SK-N-SH (cell line): ENCODE data around the gene CRIM1. TPM values are rescaled to one million over a fixed set of nuclear protein-coding genes. Genes with fewer than 3 reads are reported as not detected.

Experiments
- CTCF ChIA-PET: fragments of 300-600, 350-600 bp; formaldehyde crosslinking; extraction: SDS; loops from one replicate; lab custom pipeline; 2021; lab: Yijun Ruan, JAX
- POLR2A ChIA-PET: fragments of 350-600 bp; sonication (Branson Sonifier 250); formaldehyde crosslinking; extraction: SDS; loops from one replicate; lab custom pipeline; 2020; ENCODE audit warnings: antibody characterized with exemption, inconsistent platforms; lab: Yijun Ruan, JAX
- DNase-seq: peaks from one replicate; pipeline ENCODE4 v3.0.0; 2012
- H2AFZ ChIP-seq: fragments of 200-600 bp; sonication (generic); 2 replicates; pipeline ENCODE4 v1.8.1; 2016; ENCODE audit warnings: antibody characterized with exemption, mild to moderate bottlenecking, low read depth
- H3F3A ChIP-seq: fragments of 200-600 bp; sonication (generic); replicated peaks from 2 replicates; pipeline ENCODE3; 2016; ENCODE audit warnings: antibody characterized with exemption, mild to moderate bottlenecking; ENCODE audit not compliant: insufficient read depth
- H3K27ac ChIP-seq, 2 experiments: fragments of 200-500 bp in 1 of 2; fragments of 200-600 bp in 1 of 2; sonication (Bioruptor generic) in 1 of 2; sonication (generic), shearing (Covaris generic) in 1 of 2; 2 replicates each; pipeline versions ENCODE4 v1.5.1 to v1.6.1; 2014 to 2016; ENCODE audit warnings: low read depth in 2 of 2, inconsistent platforms in 1 of 2, low read length in 1 of 2, mild to moderate bottlenecking in 1 of 2, mixed read lengths in 1 of 2
- H3K27me3 ChIP-seq: fragments of 200-600 bp; sonication (generic), shearing (Covaris generic); 2 replicates; pipeline ENCODE4 v1.6.1; 2016; ENCODE audit warnings: mixed run types; ENCODE audit not compliant: insufficient read depth
- H3K36me3 ChIP-seq, 2 experiments: fragments of 200-500 bp in 1 of 2; fragments of 200-600 bp in 1 of 2; sonication (Bioruptor generic) in 1 of 2; sonication (generic) in 1 of 2; replicated peaks in 1 of 2; 2 replicates each; pipeline versions ENCODE3 to v1.5.1; 2014 to 2016; ENCODE audit warnings: low read length in 1 of 2, mild to moderate bottlenecking in 1 of 2; ENCODE audit not compliant: insufficient read depth in 2 of 2, control insufficient read depth in 1 of 2
- H3K4me1 ChIP-seq, 2 experiments: fragments of 200-500 bp in 1 of 2; fragments of 200-600 bp in 1 of 2; sonication (Bioruptor generic) in 1 of 2; sonication (generic), shearing (Covaris generic) in 1 of 2; 2 replicates each; pipeline versions ENCODE4 v1.5.1 to v1.6.1; 2014 to 2016; ENCODE audit warnings: low read depth in 1 of 2, low read length in 1 of 2, mixed run types in 1 of 2; ENCODE audit not compliant: insufficient read depth in 2 of 2, control insufficient read depth in 1 of 2
- H3K4me2 ChIP-seq: fragments of 200-600 bp; sonication (generic), shearing (Covaris generic); 2 replicates; pipeline ENCODE4 v1.6.1; 2017; ENCODE audit warnings: mixed run types
- H3K4me3 ChIP-seq, 2 experiments: fragments of 200-500 bp in 1 of 2; fragments of 200-600 bp in 1 of 2; sonication (Bioruptor generic) in 1 of 2; sonication (generic), shearing (Covaris generic) in 1 of 2; 2 replicates each; pipeline versions ENCODE4 v1.5.1 to v1.8.1; 2014 to 2016; ENCODE audit warnings: low read depth in 2 of 2, inconsistent platforms in 1 of 2, low read length in 1 of 2, mild to moderate bottlenecking in 1 of 2, mixed read lengths in 1 of 2, moderate library complexity in 1 of 2
- H3K79me2 ChIP-seq: fragments of 200-600 bp; sonication (generic); 2 replicates; pipeline ENCODE4 v1.8.1; 2017; ENCODE audit warnings: mild to moderate bottlenecking; ENCODE audit not compliant: insufficient read depth
- H3K9ac ChIP-seq: fragments of 200-600 bp; sonication (generic); 2 replicates; pipeline ENCODE4 v1.6.1; 2017; ENCODE audit warnings: mixed run types
- H3K9me2 ChIP-seq: fragments of 200-600 bp; sonication (generic); 2 replicates; pipeline ENCODE4 v1.6.1; 2017; ENCODE audit warnings: mixed run types
- H3K9me3 ChIP-seq: fragments of 200-600 bp; sonication (generic); 2 replicates; pipeline ENCODE4 v1.6.1; 2017; ENCODE audit warnings: mixed run types, mild to moderate bottlenecking, moderate library complexity
- H4K20me1 ChIP-seq: fragments of 200-600 bp; sonication (generic); 2 replicates; pipeline ENCODE4 v1.6.1; 2017; ENCODE audit warnings: mild to moderate bottlenecking, mixed run types; ENCODE audit not compliant: insufficient read depth
- CHD2 ChIP-seq: fragments of 150-350 bp; IDR thresholded peaks from 2 replicates; pipeline ENCODE4 v1.6.1; 2018; ENCODE audit warnings: low read length; ENCODE audit not compliant: partially characterized antibody
- ELF1 ChIP-seq: IDR thresholded peaks from 2 replicates; pipeline ENCODE4 v1.4.0; 2012
- EZH2phosphoT487 ChIP-seq: fragments of 200-600 bp; sonication (generic); IDR thresholded peaks from 2 replicates; pipeline ENCODE4 v1.6.1; 2017; ENCODE audit warnings: low read depth, mixed run types, mild to moderate bottlenecking, antibody characterized with exemption, moderate library complexity, borderline replicate concordance
- FOSL2 ChIP-seq: IDR thresholded peaks from 2 replicates; pipeline ENCODE4 v1.4.0; 2012; ENCODE audit warnings: low read depth, mild to moderate bottlenecking, moderate library complexity, borderline replicate concordance
- GABPA ChIP-seq: IDR thresholded peaks from 2 replicates; pipeline ENCODE4 v1.4.0; 2012; ENCODE audit warnings: low read depth, mild to moderate bottlenecking
- IRF3 ChIP-seq: fragments of 150-350 bp; IDR thresholded peaks from 2 replicates; pipeline ENCODE4 v1.6.1; 2016; ENCODE audit warnings: mild to moderate bottlenecking, low read depth, low read length
- JUND ChIP-seq: IDR thresholded peaks from 2 replicates; pipeline ENCODE4 v1.4.0; 2012
- MAX ChIP-seq: IDR thresholded peaks from 2 replicates; pipeline ENCODE4 v1.4.0; 2012; ENCODE audit warnings: low read depth
- NFIC ChIP-seq: IDR thresholded peaks from 2 replicates; pipeline ENCODE4 v1.4.0; 2012; ENCODE audit warnings: borderline replicate concordance
- RAD21 ChIP-seq: IDR thresholded peaks from 2 replicates; pipeline ENCODE4 v1.6.1; 2012; ENCODE audit warnings: mild to moderate bottlenecking, low read length
- RCOR1 ChIP-seq: fragments of 150-350 bp; IDR thresholded peaks from 2 replicates; pipeline ENCODE4 v1.6.1; 2017; ENCODE audit warnings: antibody characterized with exemption, low read length
- RFX5 ChIP-seq: IDR thresholded peaks from 2 replicates; pipeline ENCODE4 v1.6.1; 2012; ENCODE audit warnings: mild to moderate bottlenecking, improper control_type of control experiment, low read length
- SMC3 ChIP-seq: IDR thresholded peaks from 2 replicates; pipeline ENCODE4 v1.6.1; 2012; ENCODE audit warnings: low read depth, low read length, improper control_type of control experiment
- YY1 ChIP-seq: IDR thresholded peaks from 2 replicates; pipeline ENCODE4 v1.4.0; 2012; ENCODE audit warnings: low read depth, mild to moderate bottlenecking
- WGBS: methylation state at CpG from one replicate; pipeline ENCODE4 v1.1.6; 2017; ENCODE audit warnings: low lambda C conversion rate; 5-methylcytosine and 5-hydroxymethylcytosine counted together
- polyA plus RNA-seq, 3 experiments: library from polyadenylated mRNA; depleted of rRNA; stranded (reverse); fragments of >200 nt; gene quantifications; 2 replicates each; pipeline ENCODE4 v1.2.3, GENCODE V29; 2012
- TF ChIP-seq, protein P1 (sequence below): fragments of 200-600 bp; sonication (generic); IDR thresholded peaks from 2 replicates; pipeline ENCODE4 v1.6.1; 2017; ENCODE audit warnings: antibody characterized with exemption, mild to moderate bottlenecking, moderate library complexity
- TF ChIP-seq, protein P2 (sequence below): IDR thresholded peaks from 2 replicates; pipeline ENCODE4; 2012

Gene CRIM1
- polyA plus RNA-seq, 1 of the 3 experiments (the other 2 are of a cell fraction) = 244 TPM

DNA sequence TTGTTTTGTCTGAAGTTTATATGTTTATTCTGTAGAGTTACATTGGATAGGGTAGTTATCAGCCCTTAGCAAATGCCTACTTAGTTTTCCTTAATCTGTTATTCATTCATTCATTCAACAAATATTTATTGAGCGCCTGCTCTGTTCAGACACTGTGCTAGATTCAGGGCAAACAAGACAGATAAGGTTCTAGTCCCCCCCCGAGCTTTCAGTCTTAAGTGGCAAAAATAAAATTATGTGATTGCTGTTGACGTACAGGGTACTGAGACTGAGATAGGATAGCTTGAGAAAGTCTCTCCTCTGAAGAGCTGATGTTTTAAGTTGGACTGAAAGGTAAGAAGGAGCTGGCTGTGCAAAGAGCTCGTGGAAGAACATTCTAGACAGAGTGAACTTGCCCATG lies 58.7 kb downstream of the CRIM1 start:
- no peaks in the 10 kb centered on the region for H3K9me3 ChIP-seq
- TF ChIP-seq ELF1 (no peak), IRF3 (no peak), JUND (no peak), CHD2 (no peak), RAD21 (no peak), RCOR1 (no peak), RFX5 (no peak), FOSL2 (no peak), EZH2phosphoT487 (no peak), NFIC (no peak), YY1 (no peak), MAX (no peak), GABPA (no peak), SMC3 (no peak)
- TF ChIP-seq, protein P1, sequence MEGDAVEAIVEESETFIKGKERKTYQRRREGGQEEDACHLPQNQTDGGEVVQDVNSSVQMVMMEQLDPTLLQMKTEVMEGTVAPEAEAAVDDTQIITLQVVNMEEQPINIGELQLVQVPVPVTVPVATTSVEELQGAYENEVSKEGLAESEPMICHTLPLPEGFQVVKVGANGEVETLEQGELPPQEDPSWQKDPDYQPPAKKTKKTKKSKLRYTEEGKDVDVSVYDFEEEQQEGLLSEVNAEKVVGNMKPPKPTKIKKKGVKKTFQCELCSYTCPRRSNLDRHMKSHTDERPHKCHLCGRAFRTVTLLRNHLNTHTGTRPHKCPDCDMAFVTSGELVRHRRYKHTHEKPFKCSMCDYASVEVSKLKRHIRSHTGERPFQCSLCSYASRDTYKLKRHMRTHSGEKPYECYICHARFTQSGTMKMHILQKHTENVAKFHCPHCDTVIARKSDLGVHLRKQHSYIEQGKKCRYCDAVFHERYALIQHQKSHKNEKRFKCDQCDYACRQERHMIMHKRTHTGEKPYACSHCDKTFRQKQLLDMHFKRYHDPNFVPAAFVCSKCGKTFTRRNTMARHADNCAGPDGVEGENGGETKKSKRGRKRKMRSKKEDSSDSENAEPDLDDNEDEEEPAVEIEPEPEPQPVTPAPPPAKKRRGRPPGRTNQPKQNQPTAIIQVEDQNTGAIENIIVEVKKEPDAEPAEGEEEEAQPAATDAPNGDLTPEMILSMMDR = no peak
- TF ChIP-seq, protein P2, sequence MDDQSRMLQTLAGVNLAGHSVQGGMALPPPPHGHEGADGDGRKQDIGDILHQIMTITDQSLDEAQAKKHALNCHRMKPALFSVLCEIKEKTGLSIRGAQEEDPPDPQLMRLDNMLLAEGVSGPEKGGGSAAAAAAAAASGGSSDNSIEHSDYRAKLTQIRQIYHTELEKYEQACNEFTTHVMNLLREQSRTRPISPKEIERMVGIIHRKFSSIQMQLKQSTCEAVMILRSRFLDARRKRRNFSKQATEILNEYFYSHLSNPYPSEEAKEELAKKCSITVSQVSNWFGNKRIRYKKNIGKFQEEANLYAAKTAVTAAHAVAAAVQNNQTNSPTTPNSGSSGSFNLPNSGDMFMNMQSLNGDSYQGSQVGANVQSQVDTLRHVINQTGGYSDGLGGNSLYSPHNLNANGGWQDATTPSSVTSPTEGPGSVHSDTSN = no peak
- peaks cover 3 to 55% of the 10 kb centered on the region in 2 experiments for H3K4me1 ChIP-seq
- WGBS = 74% methylated on average over 4 of the region's 4 CpGs
- POLR2A ChIA-PET = no interaction called here
- no peak overlapping the region for H3K9ac ChIP-seq
- peaks cover 0 to 22% of the 10 kb centered on the region in 2 experiments for H3K36me3 ChIP-seq
- H3K4me3 ChIP-seq = no peak overlapping the region
- H3F3A ChIP-seq = peaks cover 56% of the 10 kb centered on the region
- H4K20me1 ChIP-seq = peaks cover 68% of the 10 kb centered on the region
- no peak overlapping the region for H3K4me2 ChIP-seq
- H3K9me2 ChIP-seq = no peaks in the 10 kb centered on the region
- H3K27ac ChIP-seq = peak overlapping the region in 1 of 2 experiments; percentile 99; a peak in 2 of 4 replicates
- H2AFZ ChIP-seq = no peak overlapping the region
- no peak for DNase-seq
- no peaks in the 10 kb centered on the region for H3K27me3 ChIP-seq
- H3K79me2 ChIP-seq = peaks cover 100% of the 10 kb centered on the region
- CTCF ChIA-PET = interaction anchor here (0.9 to 1.5 kb wide), 3 partner anchors 23 to 233 kb away, joined by 3 to 4 read pairs (median 3); no protein-coding TSS in a partner anchor
